ENCODE measurements around the gene ATAD3C. TPM values are rescaled to one million over a fixed set of nuclear protein-coding genes. Genes with fewer than 3 reads are reported as not detected.

Gene ATAD3C
- total and polyA plus RNA-seq, 10 of the 15 experiments (the other 5 are each of a cell fraction or from before 2014, with no cell fraction given): 0.03 to 3.1 (median 0.86) TPM

DNA sequence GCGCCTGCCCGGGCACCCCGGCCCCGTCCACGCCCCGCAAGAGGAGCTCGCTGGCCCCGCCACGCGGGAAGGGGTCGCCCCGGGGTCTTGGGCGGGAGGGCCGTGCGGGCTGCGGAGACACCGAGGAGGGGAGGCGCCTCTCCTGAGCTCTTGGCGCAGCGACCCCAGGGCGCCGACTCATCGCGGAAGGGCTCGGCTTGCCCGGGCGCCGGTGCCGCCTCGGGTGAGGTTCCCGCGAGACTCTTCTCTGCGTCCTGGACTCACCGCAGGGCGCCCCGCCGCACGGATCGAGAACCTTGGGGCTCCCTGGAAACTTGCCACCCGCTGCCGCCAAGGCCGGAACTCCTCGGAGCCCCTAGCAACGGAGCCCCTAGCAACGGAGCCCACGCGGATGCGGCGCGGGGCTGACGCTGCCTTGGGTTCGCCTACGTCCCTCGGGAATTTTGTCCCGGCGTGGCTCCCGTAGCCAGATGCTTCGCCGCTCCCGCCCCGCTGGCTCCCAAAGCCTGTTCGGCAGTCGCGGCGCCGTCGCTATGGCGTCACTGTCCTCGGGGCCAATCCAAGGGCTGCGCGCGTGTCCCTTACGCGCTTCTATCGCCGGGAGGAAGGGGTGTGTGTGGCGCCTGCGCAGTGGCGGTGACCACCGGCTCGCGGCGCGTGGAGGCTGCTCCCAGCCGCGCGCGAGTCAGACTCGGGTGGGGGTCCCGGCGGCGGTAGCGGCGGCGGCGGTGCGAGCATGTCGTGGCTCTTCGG lies 62.2 kb downstream of the ATAD3C start, which contains the start of gene ATAD3A (continued):
- TF ChIP-seq, protein P1, sequence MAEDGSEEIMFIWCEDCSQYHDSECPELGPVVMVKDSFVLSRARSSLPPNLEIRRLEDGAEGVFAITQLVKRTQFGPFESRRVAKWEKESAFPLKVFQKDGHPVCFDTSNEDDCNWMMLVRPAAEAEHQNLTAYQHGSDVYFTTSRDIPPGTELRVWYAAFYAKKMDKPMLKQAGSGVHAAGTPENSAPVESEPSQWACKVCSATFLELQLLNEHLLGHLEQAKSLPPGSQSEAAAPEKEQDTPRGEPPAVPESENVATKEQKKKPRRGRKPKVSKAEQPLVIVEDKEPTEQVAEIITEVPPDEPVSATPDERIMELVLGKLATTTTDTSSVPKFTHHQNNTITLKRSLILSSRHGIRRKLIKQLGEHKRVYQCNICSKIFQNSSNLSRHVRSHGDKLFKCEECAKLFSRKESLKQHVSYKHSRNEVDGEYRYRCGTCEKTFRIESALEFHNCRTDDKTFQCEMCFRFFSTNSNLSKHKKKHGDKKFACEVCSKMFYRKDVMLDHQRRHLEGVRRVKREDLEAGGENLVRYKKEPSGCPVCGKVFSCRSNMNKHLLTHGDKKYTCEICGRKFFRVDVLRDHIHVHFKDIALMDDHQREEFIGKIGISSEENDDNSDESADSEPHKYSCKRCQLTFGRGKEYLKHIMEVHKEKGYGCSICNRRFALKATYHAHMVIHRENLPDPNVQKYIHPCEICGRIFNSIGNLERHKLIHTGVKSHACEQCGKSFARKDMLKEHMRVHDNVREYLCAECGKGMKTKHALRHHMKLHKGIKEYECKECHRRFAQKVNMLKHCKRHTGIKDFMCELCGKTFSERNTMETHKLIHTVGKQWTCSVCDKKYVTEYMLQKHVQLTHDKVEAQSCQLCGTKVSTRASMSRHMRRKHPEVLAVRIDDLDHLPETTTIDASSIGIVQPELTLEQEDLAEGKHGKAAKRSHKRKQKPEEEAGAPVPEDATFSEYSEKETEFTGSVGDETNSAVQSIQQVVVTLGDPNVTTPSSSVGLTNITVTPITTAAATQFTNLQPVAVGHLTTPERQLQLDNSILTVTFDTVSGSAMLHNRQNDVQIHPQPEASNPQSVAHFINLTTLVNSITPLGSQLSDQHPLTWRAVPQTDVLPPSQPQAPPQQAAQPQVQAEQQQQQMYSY (CRISPR knock-in tag; IDR thresholded peaks at IDR 0.05): no peak
- TF ChIP-seq IRF4 (IDR thresholded peaks at IDR 0.05; ENCODE audit: low read depth, low read length) (no peak), TBL1XR1 (IDR thresholded peaks at IDR 0.05; ENCODE audit: low read depth, low read length) (no peak), SMAD5 (IDR thresholded peaks at IDR 0.05; ENCODE audit: low read depth) (no peak), POLR2AphosphoS5 (IDR thresholded peaks at IDR 0.05; ENCODE audit: low read length) (peak; percentile 77; the same call in 1 of the 2 replicates), NBN (IDR thresholded peaks at IDR 0.05) (peak; percentile 90), MEF2A (IDR thresholded peaks at IDR 0.05; ENCODE audit: insufficient read depth, low read depth, low read length) (no peak), IKZF2 (IDR thresholded peaks at IDR 0.05) (peak; percentile 45 to 66; a peak in 2 of 4 replicates), TCF7 (IDR thresholded peaks at IDR 0.05; ENCODE audit: borderline replicate concordance) (no peak), CBX3 (IDR thresholded peaks at IDR 0.05; ENCODE audit: borderline replicate concordance, low read depth) (no peak), SIX5 (IDR thresholded peaks at IDR 0.05; ENCODE audit: low read depth, low read length, severe bottlenecking) (peak; percentile 55), ZNF217 (IDR thresholded peaks at IDR 0.05) (no peak), MXI1 (IDR thresholded peaks at IDR 0.05; ENCODE audit: low read depth, low read length) (peak; percentile 90)
- TF ChIP-seq, protein P2, sequence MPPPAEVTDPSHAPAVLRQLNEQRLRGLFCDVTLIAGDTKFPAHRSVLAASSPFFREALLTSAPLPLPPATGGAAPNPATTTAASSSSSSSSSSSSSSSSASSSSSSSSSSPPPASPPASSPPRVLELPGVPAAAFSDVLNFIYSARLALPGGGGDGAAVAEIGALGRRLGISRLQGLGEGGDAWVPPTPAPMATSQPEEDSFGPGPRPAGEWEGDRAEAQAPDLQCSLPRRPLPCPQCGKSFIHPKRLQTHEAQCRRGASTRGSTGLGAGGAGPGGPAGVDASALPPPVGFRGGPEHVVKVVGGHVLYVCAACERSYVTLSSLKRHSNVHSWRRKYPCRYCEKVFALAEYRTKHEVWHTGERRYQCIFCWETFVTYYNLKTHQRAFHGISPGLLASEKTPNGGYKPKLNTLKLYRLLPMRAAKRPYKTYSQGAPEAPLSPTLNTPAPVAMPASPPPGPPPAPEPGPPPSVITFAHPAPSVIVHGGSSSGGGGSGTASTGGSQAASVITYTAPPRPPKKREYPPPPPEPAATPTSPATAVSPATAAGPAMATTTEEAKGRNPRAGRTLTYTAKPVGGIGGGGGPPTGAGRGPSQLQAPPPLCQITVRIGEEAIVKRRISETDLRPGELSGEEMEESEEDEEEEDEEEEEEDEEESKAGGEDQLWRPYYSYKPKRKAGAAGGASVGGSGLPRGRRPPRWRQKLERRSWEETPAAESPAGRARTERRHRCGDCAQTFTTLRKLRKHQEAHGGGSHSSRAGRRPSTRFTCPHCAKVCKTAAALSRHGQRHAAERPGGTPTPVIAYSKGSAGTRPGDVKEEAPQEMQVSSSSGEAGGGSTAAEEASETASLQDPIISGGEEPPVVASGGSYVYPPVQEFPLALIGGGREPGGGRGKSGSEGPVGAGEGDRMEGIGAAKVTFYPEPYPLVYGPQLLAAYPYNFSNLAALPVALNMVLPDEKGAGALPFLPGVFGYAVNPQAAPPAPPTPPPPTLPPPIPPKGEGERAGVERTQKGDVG (CRISPR knock-in tag; IDR thresholded peaks at IDR 0.05): no peak
- TF ChIP-seq, protein P3, sequence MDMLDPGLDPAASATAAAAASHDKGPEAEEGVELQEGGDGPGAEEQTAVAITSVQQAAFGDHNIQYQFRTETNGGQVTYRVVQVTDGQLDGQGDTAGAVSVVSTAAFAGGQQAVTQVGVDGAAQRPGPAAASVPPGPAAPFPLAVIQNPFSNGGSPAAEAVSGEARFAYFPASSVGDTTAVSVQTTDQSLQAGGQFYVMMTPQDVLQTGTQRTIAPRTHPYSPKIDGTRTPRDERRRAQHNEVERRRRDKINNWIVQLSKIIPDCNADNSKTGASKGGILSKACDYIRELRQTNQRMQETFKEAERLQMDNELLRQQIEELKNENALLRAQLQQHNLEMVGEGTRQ (IDR thresholded peaks at IDR 0.05; ENCODE audit: borderline replicate concordance, low read depth, low read length): no peak
- TF ChIP-seq, protein P4, sequence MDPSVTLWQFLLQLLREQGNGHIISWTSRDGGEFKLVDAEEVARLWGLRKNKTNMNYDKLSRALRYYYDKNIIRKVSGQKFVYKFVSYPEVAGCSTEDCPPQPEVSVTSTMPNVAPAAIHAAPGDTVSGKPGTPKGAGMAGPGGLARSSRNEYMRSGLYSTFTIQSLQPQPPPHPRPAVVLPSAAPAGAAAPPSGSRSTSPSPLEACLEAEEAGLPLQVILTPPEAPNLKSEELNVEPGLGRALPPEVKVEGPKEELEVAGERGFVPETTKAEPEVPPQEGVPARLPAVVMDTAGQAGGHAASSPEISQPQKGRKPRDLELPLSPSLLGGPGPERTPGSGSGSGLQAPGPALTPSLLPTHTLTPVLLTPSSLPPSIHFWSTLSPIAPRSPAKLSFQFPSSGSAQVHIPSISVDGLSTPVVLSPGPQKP (IDR thresholded peaks at IDR 0.05; ENCODE audit: low read depth, low read length): no peak
- TF ChIP-seq, protein P5, sequence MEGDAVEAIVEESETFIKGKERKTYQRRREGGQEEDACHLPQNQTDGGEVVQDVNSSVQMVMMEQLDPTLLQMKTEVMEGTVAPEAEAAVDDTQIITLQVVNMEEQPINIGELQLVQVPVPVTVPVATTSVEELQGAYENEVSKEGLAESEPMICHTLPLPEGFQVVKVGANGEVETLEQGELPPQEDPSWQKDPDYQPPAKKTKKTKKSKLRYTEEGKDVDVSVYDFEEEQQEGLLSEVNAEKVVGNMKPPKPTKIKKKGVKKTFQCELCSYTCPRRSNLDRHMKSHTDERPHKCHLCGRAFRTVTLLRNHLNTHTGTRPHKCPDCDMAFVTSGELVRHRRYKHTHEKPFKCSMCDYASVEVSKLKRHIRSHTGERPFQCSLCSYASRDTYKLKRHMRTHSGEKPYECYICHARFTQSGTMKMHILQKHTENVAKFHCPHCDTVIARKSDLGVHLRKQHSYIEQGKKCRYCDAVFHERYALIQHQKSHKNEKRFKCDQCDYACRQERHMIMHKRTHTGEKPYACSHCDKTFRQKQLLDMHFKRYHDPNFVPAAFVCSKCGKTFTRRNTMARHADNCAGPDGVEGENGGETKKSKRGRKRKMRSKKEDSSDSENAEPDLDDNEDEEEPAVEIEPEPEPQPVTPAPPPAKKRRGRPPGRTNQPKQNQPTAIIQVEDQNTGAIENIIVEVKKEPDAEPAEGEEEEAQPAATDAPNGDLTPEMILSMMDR (IDR thresholded peaks at IDR 0.05 in 2 of 3, conservative IDR thresholded peaks at IDR 0.05 in 1 of 3; ENCODE audit: control insufficient read depth in 2 of 3, extremely low read depth in 1 of 3, insufficient read depth in 1 of 3, low read depth in 3 of 3, low read length in 3 of 3): no peak
- TF ChIP-seq, protein P6, sequence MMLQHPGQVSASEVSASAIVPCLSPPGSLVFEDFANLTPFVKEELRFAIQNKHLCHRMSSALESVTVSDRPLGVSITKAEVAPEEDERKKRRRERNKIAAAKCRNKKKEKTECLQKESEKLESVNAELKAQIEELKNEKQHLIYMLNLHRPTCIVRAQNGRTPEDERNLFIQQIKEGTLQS (IDR thresholded peaks at IDR 0.05; ENCODE audit: borderline replicate concordance, extremely low read depth, low read depth, low read length): peak; percentile 57; the same call in 1 of the 2 replicates

Measured in GM12878 (cell line).